H9 (cell line): ENCODE measurements around the gene CCDC88C. TPM values are rescaled to one million over a fixed set of nuclear protein-coding genes. Genes with fewer than 3 reads are reported as not detected.

Source experiments
- DNase-seq: peaks from one replicate; pipeline ENCODE4 v3.0.0-alpha.2; 2017
- H2AFZ ChIP-seq: one replicate; pipeline ENCODE4 v1.6.1; 2013; ENCODE audit warnings: mild to moderate bottlenecking, low read length, control low read depth, moderate library complexity
- H2AK5ac ChIP-seq: 2 replicates; pipeline ENCODE4 v1.6.1; 2013; ENCODE audit warnings: low read length, control low read depth, mixed read lengths; ENCODE audit not compliant: insufficient read length
- H2BK120ac ChIP-seq: one replicate; pipeline ENCODE4 v1.6.1; 2013; ENCODE audit warnings: low read depth, mild to moderate bottlenecking, low read length, control low read depth, inconsistent platforms; ENCODE audit not compliant: poor library complexity, severe bottlenecking
- H2BK12ac ChIP-seq: 2 replicates; pipeline ENCODE4 v1.6.1; 2013; ENCODE audit warnings: low read length, control low read depth, mixed read lengths, low read depth; ENCODE audit not compliant: insufficient read length
- H2BK15ac ChIP-seq: 2 replicates; pipeline ENCODE4 v1.6.1; 2013; ENCODE audit warnings: low read depth, low read length, control low read depth
- H2BK20ac ChIP-seq: one replicate; pipeline ENCODE4 v1.6.1; 2013; ENCODE audit warnings: low read depth, mild to moderate bottlenecking, low read length, control low read depth, inconsistent platforms; ENCODE audit not compliant: poor library complexity, severe bottlenecking
- H2BK5ac ChIP-seq: 2 replicates; pipeline ENCODE4 v1.6.1; 2013; ENCODE audit warnings: low read length, control low read depth, mixed read lengths; ENCODE audit not compliant: insufficient read length
- H3K14ac ChIP-seq: 2 replicates; pipeline ENCODE4 v1.6.1; 2013; ENCODE audit warnings: low read length, control low read depth; ENCODE audit not compliant: insufficient read depth
- H3K18ac ChIP-seq: 2 replicates; pipeline ENCODE4 v1.6.1; 2013; ENCODE audit warnings: low read depth, mild to moderate bottlenecking, mixed read lengths, low read length, control low read depth; ENCODE audit not compliant: insufficient read length
- H3K23ac ChIP-seq: 2 replicates; pipeline ENCODE4 v1.6.1; 2013; ENCODE audit warnings: low read length, control low read depth, mixed read lengths, low read depth; ENCODE audit not compliant: insufficient read length
- H3K23me2 ChIP-seq: 2 replicates; pipeline ENCODE4 v1.6.1; 2013; ENCODE audit warnings: low read depth, mild to moderate bottlenecking, mixed read lengths, low read length, control low read depth; ENCODE audit not compliant: insufficient read length, poor library complexity, severe bottlenecking
- H3K27ac ChIP-seq: 2 replicates; pipeline ENCODE4 v1.5.1; 2013; ENCODE audit warnings: low read length, control low read depth, mixed read lengths, low read depth; ENCODE audit not compliant: insufficient read length
- H3K27me3 ChIP-seq: 2 replicates; pipeline ENCODE4 v1.6.1; 2013; ENCODE audit warnings: low read length, control low read depth, inconsistent platforms; ENCODE audit not compliant: insufficient read depth
- H3K4ac ChIP-seq: 2 replicates; pipeline ENCODE4 v1.6.1; 2013; ENCODE audit warnings: low read depth, mild to moderate bottlenecking, control low read depth, inconsistent platforms, low read length, moderate library complexity
- H3K4me1 ChIP-seq: 2 replicates; pipeline ENCODE4 v1.6.1; 2013; ENCODE audit warnings: low read length, control low read depth, inconsistent platforms; ENCODE audit not compliant: insufficient read depth
- H3K4me2 ChIP-seq: 2 replicates; pipeline ENCODE4 v1.6.1; 2013; ENCODE audit warnings: low read length, control low read depth, mixed read lengths; ENCODE audit not compliant: insufficient read length, insufficient read depth
- H3K56ac ChIP-seq: 2 replicates; pipeline ENCODE4 v1.6.1; 2013; ENCODE audit warnings: low read depth, mild to moderate bottlenecking, mixed read lengths, low read length, control low read depth; ENCODE audit not compliant: insufficient read length
- H3K79me1 ChIP-seq: 2 replicates; pipeline ENCODE4 v1.6.1; 2013; ENCODE audit warnings: low read depth, mild to moderate bottlenecking, moderate library complexity, low read length, control low read depth, inconsistent platforms; ENCODE audit not compliant: insufficient read depth, poor library complexity, severe bottlenecking
- H3K79me2 ChIP-seq: 2 replicates; pipeline ENCODE4 v1.6.1; 2013; ENCODE audit warnings: low read length, control low read depth, inconsistent platforms; ENCODE audit not compliant: insufficient read depth
- H3K9ac ChIP-seq: 2 replicates; pipeline ENCODE4 v1.6.1; 2013; ENCODE audit warnings: low read length, control low read depth, mixed read lengths; ENCODE audit not compliant: insufficient read length; ENCODE audit errors: extremely low read depth
- H3K9me3 ChIP-seq: one replicate; pipeline ENCODE4 v1.6.1; 2013; ENCODE audit warnings: low read depth, low read length, inconsistent platforms; ENCODE audit not compliant: control insufficient read depth
- H3T11ph ChIP-seq: one replicate; pipeline ENCODE4 v1.6.1; 2013; ENCODE audit warnings: mild to moderate bottlenecking, low read length, control low read depth, inconsistent platforms
- H4K20me1 ChIP-seq: one replicate; pipeline ENCODE4 v1.6.1; 2013; ENCODE audit not compliant: control insufficient read depth, insufficient read length, insufficient read depth
- H4K5ac ChIP-seq: 2 replicates; pipeline ENCODE4 v1.6.1; 2013; ENCODE audit warnings: low read depth, mild to moderate bottlenecking, mixed read lengths, low read length, control low read depth; ENCODE audit not compliant: insufficient read length
- H4K8ac ChIP-seq: replicated peaks from 2 replicates; pipeline ENCODE4 v1.6.1; 2013; ENCODE audit warnings: low read length, control low read depth, mixed read lengths, low read depth; ENCODE audit not compliant: insufficient read length
- H4K91ac ChIP-seq: 2 replicates; pipeline ENCODE4 v1.6.1; 2013; ENCODE audit warnings: low read depth, mild to moderate bottlenecking, moderate library complexity, mixed read lengths, low read length, control low read depth; ENCODE audit not compliant: insufficient read length
- H3K27ac Mint-ChIP-seq, 3 experiments: 2 replicates in 2 of 3; 3 replicates in 1 of 3; pipeline ENCODE4 v1.8.0; 2020 to 2021; ENCODE audit warnings: mixed read lengths in 3 of 3, mild to moderate bottlenecking in 1 of 3, moderate library complexity in 1 of 3
- H3K27me3 Mint-ChIP-seq: 2 replicates; pipeline ENCODE4 v1.8.0; 2021; ENCODE audit warnings: low read depth, mild to moderate bottlenecking, moderate library complexity, mixed read lengths
- H3K36me3 Mint-ChIP-seq, 3 experiments: 2 replicates in 2 of 3; 3 replicates in 1 of 3; pipeline ENCODE4 v1.8.0; 2020 to 2021; ENCODE audit warnings: low read depth in 3 of 3, mixed read lengths in 3 of 3; ENCODE audit not compliant: insufficient read depth in 1 of 3
- H3K4me1 Mint-ChIP-seq, 2 experiments: 2 replicates each; pipeline ENCODE4 v1.8.0; 2020; ENCODE audit warnings: mixed read lengths in 2 of 2
- H3K4me3 Mint-ChIP-seq, 2 experiments: 2 replicates in 1 of 2; 3 replicates in 1 of 2; pipeline ENCODE4 v1.8.0; 2020 to 2021; ENCODE audit warnings: mild to moderate bottlenecking in 2 of 2, mixed read lengths in 2 of 2, moderate library complexity in 1 of 2
- H3K9me3 Mint-ChIP-seq, 2 experiments: 2 replicates in 1 of 2; 3 replicates in 1 of 2; pipeline ENCODE4 v1.8.0; 2020; ENCODE audit warnings: mild to moderate bottlenecking in 2 of 2, mixed read lengths in 2 of 2, moderate library complexity in 1 of 2
- WGBS: extraction: QIAGEN DNeasy Blood & Tissue Kit; methylation state at CpG from one replicate; pipeline ENCODE4 v1.1.7; 2013; ENCODE audit warnings: missing lambda C conversion rate, low lambda C conversion rate, mixed read lengths; ENCODE audit not compliant: insufficient read length; ENCODE audit errors: extremely low coverage; 5-methylcytosine and 5-hydroxymethylcytosine counted together
- total RNA-seq: library from RNA; stranded (reverse); gene quantifications from 2 replicates; pipeline ENCODE4 v1.2.1, GENCODE V29; 2021
- TF ChIP-seq, protein P1 (sequence below): fragments of 200-600 bp; sonication (generic); conservative IDR thresholded peaks from 3 replicates; pipeline ENCODE4 v1.8.0; 2021; ENCODE audit warnings: antibody characterized with exemption, mild to moderate bottlenecking

The CCDC88C gene
- total RNA-seq, 1 experiment from 2014 or later = 52.4 TPM

DNA sequence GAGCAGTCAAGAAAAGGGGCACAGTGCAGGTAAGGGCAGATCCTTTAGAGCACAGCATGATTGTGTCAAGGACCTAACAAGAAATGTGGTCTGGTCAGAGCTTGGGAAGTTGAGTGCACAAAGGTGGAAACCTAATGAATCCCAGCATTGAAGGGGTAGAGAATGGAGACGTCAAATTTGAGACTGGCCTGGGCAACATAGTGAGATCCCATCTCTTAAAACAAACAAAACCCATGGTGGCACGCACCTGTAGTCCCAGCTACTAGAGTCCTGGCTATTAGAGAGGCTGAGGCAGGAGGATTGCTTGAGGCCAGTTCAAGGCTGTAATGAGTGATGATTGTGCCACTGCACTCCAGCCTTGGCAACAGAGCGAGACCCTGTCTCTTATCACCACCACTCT lies 37.0 kb upstream of the CCDC88C start:
- Histone ChIP-seq H3K79me2 (no peaks in the 10 kb centered on the region), H3K4me2 (no peak overlapping the region), H2BK12ac (no peak overlapping the region), H3K9ac (no peak overlapping the region), H4K5ac (no peak overlapping the region), H2BK20ac (no peak overlapping the region), H3K79me1 (no peaks in the 10 kb centered on the region), H3K23ac (no peak overlapping the region), H3K14ac (no peak overlapping the region), H3K18ac (no peak overlapping the region), H4K91ac (no peak overlapping the region), H4K20me1 (no peaks in the 10 kb centered on the region), H3K56ac (no peak overlapping the region), H2BK120ac (no peak overlapping the region), H2AFZ (no peak overlapping the region), H2BK15ac (no peak overlapping the region), H3K27me3 (no peaks in the 10 kb centered on the region), H3K23me2 (no peaks in the 10 kb centered on the region), H3T11ph (no peak overlapping the region), H3K4ac (no peak overlapping the region), H3K9me3 (no peaks in the 10 kb centered on the region), H2AK5ac (no peak overlapping the region), H3K27ac (no peak overlapping the region), H3K4me1 (no peaks in the 10 kb centered on the region), H2BK5ac (no peak overlapping the region), H4K8ac (no peak overlapping the region)
- WGBS = no CpG with 5 or more reads among the region's 3 CpGs
- Mint-ChIP-seq H3K9me3 (no peaks in the 10 kb centered on the region), H3K36me3 (peaks cover 6 to 41% (median 27%) of the 10 kb centered on the region in 3 experiments; a peak in 6 of 7 replicates), H3K27ac (peak overlapping the region in 1 of 3 experiments; percentile 45; a peak in 1 of 7 replicates), H3K4me1 (peaks cover 0 to 8% of the 10 kb centered on the region in 2 experiments; a peak in 2 of 4 replicates), H3K4me3 (no peak overlapping the region), H3K27me3 (no peaks in the 10 kb centered on the region)
- no peak for DNase-seq
- TF ChIP-seq, protein P1, sequence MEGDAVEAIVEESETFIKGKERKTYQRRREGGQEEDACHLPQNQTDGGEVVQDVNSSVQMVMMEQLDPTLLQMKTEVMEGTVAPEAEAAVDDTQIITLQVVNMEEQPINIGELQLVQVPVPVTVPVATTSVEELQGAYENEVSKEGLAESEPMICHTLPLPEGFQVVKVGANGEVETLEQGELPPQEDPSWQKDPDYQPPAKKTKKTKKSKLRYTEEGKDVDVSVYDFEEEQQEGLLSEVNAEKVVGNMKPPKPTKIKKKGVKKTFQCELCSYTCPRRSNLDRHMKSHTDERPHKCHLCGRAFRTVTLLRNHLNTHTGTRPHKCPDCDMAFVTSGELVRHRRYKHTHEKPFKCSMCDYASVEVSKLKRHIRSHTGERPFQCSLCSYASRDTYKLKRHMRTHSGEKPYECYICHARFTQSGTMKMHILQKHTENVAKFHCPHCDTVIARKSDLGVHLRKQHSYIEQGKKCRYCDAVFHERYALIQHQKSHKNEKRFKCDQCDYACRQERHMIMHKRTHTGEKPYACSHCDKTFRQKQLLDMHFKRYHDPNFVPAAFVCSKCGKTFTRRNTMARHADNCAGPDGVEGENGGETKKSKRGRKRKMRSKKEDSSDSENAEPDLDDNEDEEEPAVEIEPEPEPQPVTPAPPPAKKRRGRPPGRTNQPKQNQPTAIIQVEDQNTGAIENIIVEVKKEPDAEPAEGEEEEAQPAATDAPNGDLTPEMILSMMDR = no peak
